KMS-11 (cell line): ENCODE results near the gene CCDC66.

ENCODE experiments used
- H2AFZ ChIP-seq: fragments of 200-600 bp; sonication (generic); 2 replicates; pipeline ENCODE4 v1.6.1; 2016; ENCODE audit warnings: antibody characterized with exemption, mixed run types, low read depth
- H3K27ac ChIP-seq: fragments of 200-600 bp; sonication (generic); 2 replicates; pipeline ENCODE4 v1.6.1; 2016; ENCODE audit warnings: mild to moderate bottlenecking, mixed run types
- H3K27me3 ChIP-seq: fragments of 200-600 bp; sonication (generic); 2 replicates; pipeline ENCODE4 v1.6.1; 2017; ENCODE audit warnings: mild to moderate bottlenecking, low read depth, mixed run types, moderate library complexity; ENCODE audit not compliant: insufficient read depth
- H3K36me3 ChIP-seq: fragments of 200-600 bp; sonication (generic); 2 replicates; pipeline ENCODE4 v1.6.1; 2017; ENCODE audit warnings: mild to moderate bottlenecking, mixed run types; ENCODE audit not compliant: insufficient read depth
- H3K4me1 ChIP-seq: fragments of 200-600 bp; sonication (generic); 2 replicates; pipeline ENCODE4 v1.6.1; 2016; ENCODE audit warnings: mild to moderate bottlenecking, low read depth, mixed run types; ENCODE audit not compliant: poor library complexity, severe bottlenecking
- H3K4me2 ChIP-seq: fragments of 200-600 bp; sonication (generic); 2 replicates; pipeline ENCODE4 v1.7.0; 2016; ENCODE audit warnings: mild to moderate bottlenecking, mixed run types
- H3K4me3 ChIP-seq: fragments of 200-600 bp; sonication (generic); IDR thresholded peaks from 2 replicates; pipeline ENCODE4 v1.6.1; 2017; ENCODE audit warnings: low read depth, low read length, mixed read lengths; ENCODE audit not compliant: insufficient read depth
- H3K79me2 ChIP-seq: fragments of 200-600 bp; sonication (generic); 2 replicates; pipeline ENCODE4 v1.6.1; 2016; ENCODE audit warnings: low read depth, mixed run types; ENCODE audit not compliant: insufficient read depth
- H3K9ac ChIP-seq: fragments of 200-600 bp; sonication (generic); 2 replicates; pipeline ENCODE4 v1.6.1; 2016; ENCODE audit warnings: mild to moderate bottlenecking, mixed run types
- H4K20me1 ChIP-seq: fragments of 200-600 bp; sonication (generic); 2 replicates; pipeline ENCODE4 v1.6.1; 2016; ENCODE audit warnings: mild to moderate bottlenecking, mixed run types; ENCODE audit not compliant: insufficient read depth
- CTCF ChIP-seq: fragments of 200-600 bp; sonication (generic); conservative IDR thresholded peaks from 2 replicates; pipeline ENCODE4 v1.6.1; 2017; ENCODE audit warnings: low read depth, mild to moderate bottlenecking, antibody characterized with exemption, low read length, moderate library complexity, mixed read lengths

CCDC66 gene

GRCh38 chr3:56655709-56656108 lies 98.7 kb downstream of the CCDC66 start:
- Histone ChIP-seq H3K27ac (no peak overlapping the region), H2AFZ (no peak overlapping the region), H3K4me3 (no peak overlapping the region), H3K4me1 (peaks cover 15% of the 10 kb centered on the region), H3K79me2 (peaks cover 7% of the 10 kb centered on the region; the same call in 1 of the 2 replicates), H3K9ac (no peak overlapping the region), H3K27me3 (no peaks in the 10 kb centered on the region), H3K36me3 (no peaks in the 10 kb centered on the region), H4K20me1 (no peaks in the 10 kb centered on the region), H3K4me2 (no peak overlapping the region)
- TF ChIP-seq CTCF: no peak

DNA sequence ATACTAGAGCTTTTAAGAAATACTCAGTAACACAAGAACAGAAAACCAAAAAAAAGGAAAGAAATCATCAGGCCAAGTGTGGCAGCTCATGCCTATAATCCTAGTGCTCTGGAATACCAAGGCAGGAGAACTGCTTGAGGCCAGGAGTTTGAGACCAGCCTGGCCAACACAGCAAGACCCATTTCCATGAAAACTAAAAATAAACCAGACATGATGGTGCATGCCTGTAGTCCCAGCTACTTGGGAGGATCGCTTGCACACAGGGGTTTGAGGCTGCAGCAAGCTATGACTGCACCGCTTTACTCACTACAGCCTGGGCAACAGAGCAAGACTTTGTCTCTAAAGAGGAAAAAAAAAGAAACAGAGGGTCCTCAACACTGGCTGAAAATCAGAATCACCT lies 107.8 kb downstream of the CCDC66 start:
- no peaks in the 10 kb centered on the region for H3K4me1 ChIP-seq
- no peaks in the 10 kb centered on the region for H3K79me2 ChIP-seq
- H3K9ac ChIP-seq: no peak overlapping the region
- no peaks in the 10 kb centered on the region for H3K27me3 ChIP-seq
- TF ChIP-seq CTCF: no peak
- 0 out of 2 replicates have a peak, but pooled peaks cover 5% of the 10 kb centered on the region for H3K36me3 ChIP-seq
- no peak overlapping the region for H2AFZ ChIP-seq
- H3K4me3 ChIP-seq: no peak overlapping the region
- no peak overlapping the region for H3K4me2 ChIP-seq
- no peaks in the 10 kb centered on the region for H4K20me1 ChIP-seq
- no peak overlapping the region for H3K27ac ChIP-seq

GRCh38 chr3:56667973-56668579 lies 111.1 kb downstream of the CCDC66 start:
- Histone ChIP-seq H3K4me3 (no peak overlapping the region), H3K4me1 (no peaks in the 10 kb centered on the region), H3K27ac (no peak overlapping the region), H3K9ac (no peak overlapping the region), H3K27me3 (no peaks in the 10 kb centered on the region), H2AFZ (no peak overlapping the region), H3K36me3 (peaks cover 5% of the 10 kb centered on the region; the same call in 1 of the 2 replicates), H3K79me2 (no peaks in the 10 kb centered on the region), H3K4me2 (no peak overlapping the region), H4K20me1 (no peaks in the 10 kb centered on the region)
- no peak for TF ChIP-seq CTCF
